C4-2B (cell line): ENCODE results near the gene ABCC6.

Experiments
- H3K27ac ChIP-seq: fragments of 450-650 bp; 2 replicates; pipeline ENCODE4 v1.5.1; 2017
- ZFX ChIP-seq: fragments of 450-650 bp; IDR thresholded peaks from 2 replicates; pipeline ENCODE4 v1.6.1; 2017
- TF ChIP-seq, protein P1 (sequence below): fragments of 450-650 bp; conservative IDR thresholded peaks from 2 replicates; pipeline ENCODE4 v1.5.1; 2017; ENCODE audit warnings: mild to moderate bottlenecking

Gene ABCC6

DNA sequence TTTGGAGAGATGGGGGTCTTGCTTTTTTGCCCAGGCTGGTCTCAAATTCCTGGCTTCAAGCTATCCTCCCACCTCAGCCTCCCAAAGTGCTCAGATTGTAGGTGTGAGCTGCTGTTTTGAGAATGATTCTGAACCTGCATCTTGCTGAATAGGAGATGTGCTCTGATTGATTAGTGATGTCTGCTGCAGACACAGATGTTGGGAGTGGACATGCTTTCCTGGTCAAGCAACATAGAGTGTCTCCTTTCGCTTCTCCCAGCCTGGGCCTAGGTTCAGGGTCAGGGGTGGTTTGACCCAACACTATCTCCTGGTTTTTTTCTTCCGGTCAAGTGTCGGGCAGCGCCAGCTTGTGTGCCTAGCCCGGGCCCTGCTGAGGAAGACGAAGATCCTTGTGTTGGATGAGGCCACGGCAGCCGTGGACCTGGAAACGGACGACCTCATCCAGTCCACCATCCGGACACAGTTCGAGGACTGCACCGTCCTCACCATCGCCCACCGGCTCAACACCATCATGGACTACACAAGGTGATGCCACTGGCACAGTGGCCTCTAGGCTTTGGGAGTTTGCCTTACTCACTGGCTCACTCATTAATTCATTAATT, 85.2 kb downstream of the ABCC6 start:
- no peak overlapping the region for H3K27ac ChIP-seq
- no peak for TF ChIP-seq ZFX
- TF ChIP-seq, protein P1, sequence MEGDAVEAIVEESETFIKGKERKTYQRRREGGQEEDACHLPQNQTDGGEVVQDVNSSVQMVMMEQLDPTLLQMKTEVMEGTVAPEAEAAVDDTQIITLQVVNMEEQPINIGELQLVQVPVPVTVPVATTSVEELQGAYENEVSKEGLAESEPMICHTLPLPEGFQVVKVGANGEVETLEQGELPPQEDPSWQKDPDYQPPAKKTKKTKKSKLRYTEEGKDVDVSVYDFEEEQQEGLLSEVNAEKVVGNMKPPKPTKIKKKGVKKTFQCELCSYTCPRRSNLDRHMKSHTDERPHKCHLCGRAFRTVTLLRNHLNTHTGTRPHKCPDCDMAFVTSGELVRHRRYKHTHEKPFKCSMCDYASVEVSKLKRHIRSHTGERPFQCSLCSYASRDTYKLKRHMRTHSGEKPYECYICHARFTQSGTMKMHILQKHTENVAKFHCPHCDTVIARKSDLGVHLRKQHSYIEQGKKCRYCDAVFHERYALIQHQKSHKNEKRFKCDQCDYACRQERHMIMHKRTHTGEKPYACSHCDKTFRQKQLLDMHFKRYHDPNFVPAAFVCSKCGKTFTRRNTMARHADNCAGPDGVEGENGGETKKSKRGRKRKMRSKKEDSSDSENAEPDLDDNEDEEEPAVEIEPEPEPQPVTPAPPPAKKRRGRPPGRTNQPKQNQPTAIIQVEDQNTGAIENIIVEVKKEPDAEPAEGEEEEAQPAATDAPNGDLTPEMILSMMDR: no peak

DNA sequence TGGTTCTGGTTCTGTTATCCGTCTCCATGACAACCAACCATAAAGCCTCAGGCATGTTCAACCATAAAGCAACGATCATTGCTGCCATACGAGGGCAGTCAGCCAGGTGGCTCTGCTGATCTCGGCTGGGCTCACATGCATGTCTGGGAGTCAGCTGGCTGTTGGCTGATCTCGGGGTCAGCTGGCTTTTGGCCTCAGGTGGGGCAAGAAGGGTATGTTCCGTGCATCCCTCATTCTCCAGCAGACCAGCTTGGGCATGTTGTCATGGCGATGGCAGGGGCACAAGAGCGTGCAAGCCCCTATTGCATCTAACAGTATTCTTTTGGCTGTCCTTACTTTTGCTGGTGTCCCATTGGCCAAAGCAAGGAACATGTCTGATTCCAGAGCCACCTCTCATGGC, 86.2 kb downstream of the ABCC6 start:
- H3K27ac ChIP-seq: no peak overlapping the region
- TF ChIP-seq, protein P1: no peak
- no peak for TF ChIP-seq ZFX

DNA sequence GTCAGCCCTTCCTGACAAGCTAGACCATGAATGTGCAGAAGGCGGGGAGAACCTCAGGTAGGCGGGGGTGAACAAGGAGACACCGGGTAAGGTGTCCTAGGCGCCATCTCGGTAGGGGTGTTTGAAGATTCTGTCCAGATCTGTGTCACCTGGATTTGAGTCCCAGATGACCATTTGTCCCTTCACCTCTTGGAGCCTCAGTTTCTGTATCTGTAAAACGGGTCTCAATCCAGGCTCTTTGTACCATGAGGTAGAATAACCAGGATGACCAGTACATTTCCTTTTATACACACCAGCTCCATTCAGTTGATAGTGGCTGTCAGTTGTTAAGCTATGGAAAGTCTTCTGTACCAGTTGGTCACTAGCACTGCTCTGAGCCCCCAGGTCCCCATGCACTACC, 86.7 kb downstream of the ABCC6 start:
- H3K27ac ChIP-seq: no peak overlapping the region
- TF ChIP-seq, protein P1: no peak
- no peak for TF ChIP-seq ZFX

DNA sequence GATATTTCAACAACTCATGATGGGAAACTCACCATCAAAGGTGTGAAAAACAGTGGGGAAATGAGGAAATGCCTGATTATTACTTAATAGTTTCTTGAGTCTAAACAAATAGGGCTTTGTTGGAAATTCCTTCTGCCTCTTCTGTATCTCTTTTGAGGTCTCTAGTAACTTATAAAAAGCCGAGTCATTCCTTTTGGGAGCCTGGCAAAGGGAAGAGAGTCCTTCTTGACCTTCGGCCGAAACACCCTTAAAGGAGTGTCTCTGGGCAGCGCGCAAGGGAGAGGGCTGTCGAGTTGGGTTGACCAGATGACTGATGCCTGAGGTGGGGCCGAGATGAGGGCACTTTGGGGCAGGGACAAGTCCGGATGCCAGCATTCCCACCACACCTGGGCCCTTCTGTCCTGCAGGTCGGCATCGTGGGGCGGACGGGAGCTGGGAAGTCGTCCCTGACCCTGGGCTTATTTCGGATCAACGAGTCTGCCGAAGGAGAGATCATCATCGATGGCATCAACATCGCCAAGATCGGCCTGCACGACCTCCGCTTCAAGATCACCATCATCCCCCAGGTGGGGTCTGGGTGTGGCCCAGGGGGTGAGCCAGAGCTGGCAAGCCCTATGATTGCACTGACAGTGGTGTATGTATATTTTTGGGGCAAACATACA, 89.2 kb downstream of the ABCC6 start:
- H3K27ac ChIP-seq: no peak overlapping the region
- TF ChIP-seq, protein P1: no peak
- no peak for TF ChIP-seq ZFX

DNA sequence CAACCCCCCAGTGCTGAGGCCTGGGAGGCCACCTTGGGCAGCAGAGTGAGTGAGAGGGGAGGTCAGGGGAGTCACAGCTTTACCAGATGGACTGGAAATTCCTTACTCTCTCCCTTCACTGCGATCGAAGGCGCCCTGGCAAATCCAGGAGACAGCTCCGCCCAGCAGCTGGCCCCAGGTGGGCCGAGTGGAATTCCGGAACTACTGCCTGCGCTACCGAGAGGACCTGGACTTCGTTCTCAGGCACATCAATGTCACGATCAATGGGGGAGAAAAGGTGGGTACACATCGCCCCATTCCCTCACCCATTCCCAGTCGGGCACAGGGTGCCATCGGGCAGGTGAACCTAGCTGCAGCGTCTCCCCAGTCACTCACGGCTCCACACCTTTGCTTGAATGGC, 91.6 kb downstream of the ABCC6 start:
- TF ChIP-seq, protein P1: no peak
- no peak for TF ChIP-seq ZFX
- H3K27ac ChIP-seq: no peak overlapping the region

DNA sequence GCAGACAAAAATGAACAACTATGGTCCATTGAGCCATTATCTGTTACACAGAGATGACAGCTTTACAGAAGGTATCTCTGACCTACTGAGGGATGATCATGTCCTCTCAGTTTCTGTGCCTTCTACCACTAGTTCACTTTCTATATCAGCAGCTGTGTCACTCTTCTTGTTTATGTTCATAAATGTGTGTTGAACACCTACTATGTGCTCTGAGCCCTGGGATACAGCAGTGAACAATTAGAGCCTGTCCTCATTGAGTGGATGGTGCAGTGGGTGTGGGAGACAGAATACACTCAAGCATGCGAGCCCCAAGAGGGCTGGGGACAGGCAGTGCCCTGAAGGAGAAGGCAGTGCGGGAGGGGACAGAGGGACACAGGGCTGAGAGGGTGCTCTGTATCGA, 92.1 kb downstream of the ABCC6 start:
- no peak for TF ChIP-seq ZFX
- TF ChIP-seq, protein P1: no peak
- no peak overlapping the region for H3K27ac ChIP-seq

DNA sequence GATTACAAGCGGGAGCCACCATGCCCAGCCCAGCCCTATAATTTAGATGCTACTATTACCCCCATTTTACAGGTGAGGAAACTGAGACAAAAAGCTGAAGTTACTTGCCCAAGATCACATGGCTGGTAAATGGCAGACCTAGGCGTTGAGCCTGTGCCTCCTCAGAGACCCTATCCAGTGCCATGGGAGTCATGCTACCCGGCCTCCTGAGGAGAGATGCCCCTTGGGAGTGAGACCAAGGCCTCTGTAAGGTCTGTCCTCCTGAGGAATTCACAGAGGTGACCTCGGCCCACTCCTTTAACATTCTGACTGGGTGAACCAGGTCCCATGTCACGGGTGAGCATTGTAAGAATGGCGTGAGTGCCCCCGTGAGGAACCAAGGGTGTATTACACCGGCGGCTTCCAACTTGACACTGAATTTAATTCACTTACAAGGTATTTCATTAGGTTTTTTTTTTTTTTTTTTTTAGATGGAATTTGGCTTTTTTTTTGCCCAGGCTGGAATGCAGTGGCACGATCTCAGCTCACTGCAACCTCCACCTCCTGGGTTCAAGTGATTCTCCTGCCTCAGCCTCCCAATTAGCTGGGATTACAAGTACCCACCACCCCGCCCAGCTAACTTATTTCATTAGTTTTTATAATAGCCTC, 95.7 kb downstream of the ABCC6 start:
- TF ChIP-seq ZFX: no peak
- TF ChIP-seq, protein P1: peak; percentile 92
- peak overlapping the region; percentile 38 for H3K27ac ChIP-seq
